Activated gamma-delta T cell treated with anti-CD3 and anti-CD28 coated beads, Interleukin-2, amount 50 U/mL, for 16 hours (primary cell): ENCODE data around the gene FAT1.
"Not testable (repeated sequence)": the region's sequence is repeated elsewhere in the genome, so short reads cannot be mapped to it uniquely, and the experiment has no call there.

Experiments used
- DNase-seq: peaks from one replicate; pipeline ENCODE4 v3.0.0-alpha.2; 2020; ENCODE audit warnings: low read depth

FAT1 gene

DNA sequence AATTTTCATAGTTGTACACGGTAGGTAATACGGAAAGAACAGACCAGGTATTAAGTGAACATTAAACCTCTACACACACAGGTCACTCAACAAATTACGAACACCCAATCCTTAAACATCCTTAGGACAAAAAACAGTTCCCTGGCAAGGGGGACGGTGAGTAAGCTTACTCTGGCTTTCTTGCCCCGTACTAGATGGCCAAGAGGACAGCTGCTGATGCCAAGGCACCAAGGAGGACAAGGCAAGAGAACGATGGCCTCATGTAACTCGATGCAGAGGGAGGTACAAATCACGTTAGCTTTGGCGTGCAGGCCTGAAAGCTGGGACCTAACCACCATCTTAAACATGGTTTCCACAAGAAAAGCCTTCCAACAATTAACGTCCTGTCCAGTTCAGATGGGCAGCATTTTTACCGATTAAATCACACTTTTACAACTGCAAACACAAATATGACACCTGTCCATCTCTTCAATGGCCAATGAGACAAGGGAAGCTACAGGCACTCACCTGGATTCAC, 23.7 kb downstream of the FAT1 start:
- no peak for DNase-seq

DNA sequence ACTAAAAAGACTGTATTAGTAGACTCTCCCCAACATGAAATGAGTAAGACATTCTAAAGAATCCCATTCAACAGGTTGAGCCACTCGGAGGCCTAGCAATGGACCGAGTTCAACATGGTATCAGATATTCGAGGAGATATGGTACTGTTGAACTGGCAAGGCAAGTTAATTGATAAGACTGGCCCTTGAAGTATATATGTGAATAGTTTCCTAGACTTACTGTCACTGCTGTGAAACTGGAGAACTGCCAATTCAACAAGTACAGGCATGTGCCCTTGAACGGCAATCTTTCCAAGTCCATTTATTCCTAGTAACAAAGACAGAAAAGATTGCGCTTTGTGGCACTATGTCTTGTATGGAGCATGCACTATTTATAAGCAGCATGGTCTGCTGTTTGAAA, 24.4 kb downstream of the FAT1 start:
- DNase-seq = no peak

DNA sequence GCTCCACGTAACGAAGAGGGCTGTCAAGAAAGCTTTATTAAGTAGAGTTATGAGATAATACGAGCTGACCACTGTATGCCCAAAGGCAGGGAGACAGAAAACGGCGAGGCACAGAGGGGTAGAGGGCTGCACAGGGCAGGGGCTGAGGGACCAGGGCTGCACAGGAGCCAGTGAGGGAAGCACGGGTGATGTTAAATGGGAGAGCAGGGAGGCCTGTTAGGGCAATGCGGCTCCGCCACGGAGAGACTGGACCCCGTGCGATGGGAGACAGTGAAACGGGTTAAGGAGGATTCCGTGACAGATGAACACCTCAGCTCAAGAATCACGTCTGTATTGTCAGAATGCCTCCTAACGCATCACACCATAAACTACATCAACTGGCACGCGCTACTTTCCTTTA, 25.1 kb downstream of the FAT1 start:
- DNase-seq = no peak

DNA sequence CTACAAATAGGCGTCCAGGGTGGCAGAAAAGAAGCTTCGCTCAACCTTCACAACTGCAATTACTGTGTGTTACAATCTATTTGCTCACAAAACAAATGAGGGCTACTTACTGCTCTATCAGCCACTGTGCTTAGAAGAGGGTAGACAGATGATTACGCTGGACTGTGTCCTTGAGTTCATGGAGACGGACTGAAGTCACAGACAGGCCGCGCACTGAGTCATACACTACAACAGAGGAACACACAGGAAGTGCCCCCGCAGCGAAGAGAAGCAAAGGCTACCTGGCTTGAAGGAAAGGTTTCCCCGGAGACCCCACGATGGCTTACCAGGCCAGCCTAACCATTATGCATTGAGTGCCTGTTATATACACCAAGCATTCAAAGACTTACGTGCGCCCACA, 25.6 kb downstream of the FAT1 start:
- DNase-seq = no peak

DNA sequence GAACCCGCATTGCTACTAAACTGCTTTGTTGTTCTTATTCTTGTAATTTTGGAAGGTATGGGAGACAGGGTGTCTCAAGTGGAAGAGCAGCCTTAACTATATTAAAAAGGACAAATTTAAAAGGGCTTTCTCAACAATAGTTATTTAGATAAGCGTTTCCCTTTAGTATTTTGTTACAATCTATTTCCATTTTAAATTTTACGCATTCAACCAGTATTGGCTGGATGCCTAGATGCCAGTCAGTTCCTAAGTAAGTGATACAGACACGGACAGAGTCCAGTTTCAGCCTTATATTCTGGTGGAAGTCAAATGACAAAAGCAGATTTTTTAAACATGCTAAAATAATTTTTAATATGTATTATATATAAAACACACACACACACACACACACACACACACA, 28.3 kb downstream of the FAT1 start:
- no peak for DNase-seq

DNA sequence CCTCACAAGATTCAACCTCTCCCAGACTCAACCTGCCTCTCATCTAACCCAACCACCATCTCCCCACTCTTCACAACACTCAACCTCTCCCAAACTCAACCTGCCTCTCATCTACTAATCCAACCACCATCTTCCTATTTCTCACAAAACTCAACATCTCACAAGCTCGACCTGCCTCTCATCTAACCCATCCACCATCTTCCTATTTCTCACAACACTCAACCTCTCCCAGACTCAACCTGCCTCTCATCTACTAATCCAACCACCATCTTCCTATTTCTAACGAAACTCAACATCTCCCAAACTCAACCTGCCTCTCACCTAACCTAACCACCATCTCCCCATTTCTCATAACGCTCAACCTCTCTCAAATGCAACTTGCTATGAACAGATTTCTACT, 29.8 kb downstream of the FAT1 start:
- no peak for DNase-seq

DNA sequence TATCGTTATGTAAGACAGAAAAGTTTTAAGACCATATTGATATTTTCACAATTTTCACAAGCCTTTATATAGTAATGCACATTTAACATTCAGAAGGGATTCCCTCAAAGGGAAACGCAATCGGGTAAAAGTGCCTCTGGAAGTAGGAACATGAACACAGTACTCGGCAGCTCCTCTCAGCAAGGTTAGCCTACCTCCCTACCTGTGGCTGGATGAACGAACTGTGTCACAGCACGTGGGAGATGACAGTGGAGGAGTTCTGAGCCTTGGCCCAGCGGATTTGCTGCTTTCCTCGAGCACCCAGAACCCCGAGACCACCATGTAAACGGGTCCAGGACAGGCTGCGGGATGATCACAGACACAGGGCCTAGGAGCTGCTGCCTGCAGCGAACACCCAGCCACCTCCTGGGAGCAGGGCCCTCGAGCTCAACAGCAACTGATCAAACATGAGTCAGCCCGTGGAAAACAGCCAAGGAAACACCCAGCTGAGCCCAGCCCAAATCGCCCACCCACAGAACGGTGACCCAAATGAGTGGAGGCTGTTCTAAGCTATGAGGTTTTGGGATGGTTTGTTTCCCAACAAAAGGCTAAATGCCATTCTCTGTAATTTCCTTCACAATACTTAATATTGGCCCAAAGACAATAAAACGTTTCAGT, 30.4 kb downstream of the FAT1 start:
- DNase-seq = no peak

DNA sequence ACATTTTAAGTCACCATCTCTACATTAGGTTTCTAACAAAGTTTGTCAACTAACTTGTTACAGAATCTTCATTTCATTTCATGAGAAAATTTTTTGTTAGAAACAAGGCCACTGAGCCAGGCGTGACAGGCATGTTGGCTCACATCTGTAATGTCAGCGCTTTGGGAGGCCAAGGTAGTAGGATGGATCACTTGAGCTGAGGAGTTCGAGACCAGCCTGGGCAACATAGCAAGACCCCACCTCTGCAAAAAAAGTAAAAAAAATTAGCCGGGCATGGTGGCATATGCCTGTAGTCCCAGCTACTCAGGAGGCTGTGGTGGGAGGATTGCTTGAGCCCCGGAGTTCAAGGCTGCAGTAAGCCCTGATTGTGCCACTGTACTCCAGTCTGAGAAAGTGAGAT, 32.3 kb downstream of the FAT1 start:
- DNase-seq = no peak

DNA sequence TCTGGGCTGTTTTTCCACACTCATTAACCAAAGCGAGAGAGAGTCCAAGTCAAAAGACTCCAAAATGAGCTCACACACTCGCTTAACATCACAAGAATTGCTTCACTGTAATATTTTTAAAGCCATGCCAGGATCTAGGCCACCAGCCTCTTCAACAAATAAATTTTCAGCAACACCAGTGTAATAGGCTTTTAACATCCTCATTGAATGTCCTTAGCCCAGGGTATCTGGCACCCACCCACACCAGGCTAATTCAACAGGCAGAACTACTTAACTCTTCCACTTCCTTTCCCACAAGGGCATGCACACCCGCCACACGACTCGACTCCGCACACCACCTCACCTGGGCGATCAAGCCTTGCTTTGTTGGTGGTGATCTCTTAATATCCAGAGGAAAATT, 34.2 kb downstream of the FAT1 start:
- DNase-seq = no peak

DNA sequence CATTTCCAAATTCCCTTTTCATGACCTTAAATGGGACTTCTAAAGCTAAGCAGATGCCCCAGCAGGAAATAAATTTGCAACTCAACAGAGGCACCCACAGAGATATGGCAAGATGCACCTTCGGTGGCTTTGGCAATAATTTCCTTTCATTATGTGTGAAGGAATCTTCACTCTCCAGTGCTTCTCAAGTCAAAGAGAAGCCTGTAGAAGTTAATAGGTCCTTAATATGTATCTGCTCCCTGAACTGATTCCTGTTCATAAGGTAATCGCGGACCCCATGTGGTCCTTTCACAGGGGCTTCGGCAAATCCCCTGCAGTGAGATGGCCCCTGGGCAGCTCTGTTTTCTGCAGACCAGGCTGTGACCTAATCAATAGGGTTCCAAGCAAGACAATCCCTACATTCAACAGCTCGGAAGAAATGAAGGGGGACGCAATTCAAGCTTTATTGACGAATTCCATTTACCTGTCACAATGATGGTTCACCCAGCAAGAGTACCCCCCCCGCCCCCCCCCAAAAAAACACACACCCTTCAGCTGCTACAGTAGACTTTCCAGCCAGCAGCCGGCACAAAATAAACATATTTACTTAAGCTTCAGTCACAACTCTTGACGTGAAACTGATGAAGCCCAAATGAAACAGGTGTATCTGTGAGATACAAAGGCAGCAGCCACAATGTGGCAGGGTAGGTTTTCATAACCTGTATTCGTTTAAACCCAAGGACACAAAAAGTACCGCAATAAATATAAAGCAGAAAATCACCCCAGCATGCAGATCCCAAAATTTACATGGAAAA, 35.3 kb downstream of the FAT1 start:
- no peak for DNase-seq

DNA sequence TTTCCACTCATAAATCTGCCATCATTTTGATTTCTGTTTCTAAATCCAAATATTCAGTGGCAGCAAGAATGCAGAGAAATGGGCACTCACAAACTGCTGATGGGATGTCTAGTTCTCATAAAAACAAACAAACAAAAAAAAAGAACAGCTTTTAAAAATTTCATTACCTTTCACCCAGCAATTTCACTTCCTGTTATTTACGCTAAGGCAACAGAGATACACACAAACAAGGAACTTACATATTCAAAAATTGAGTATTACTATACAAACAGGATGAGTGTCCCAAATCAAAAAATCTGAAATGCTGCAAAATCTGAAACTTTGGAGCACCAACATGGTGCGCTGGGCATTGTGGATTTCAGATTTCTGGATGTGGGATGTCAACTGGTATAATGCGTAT, 36.4 kb downstream of the FAT1 start:
- no peak for DNase-seq

DNA sequence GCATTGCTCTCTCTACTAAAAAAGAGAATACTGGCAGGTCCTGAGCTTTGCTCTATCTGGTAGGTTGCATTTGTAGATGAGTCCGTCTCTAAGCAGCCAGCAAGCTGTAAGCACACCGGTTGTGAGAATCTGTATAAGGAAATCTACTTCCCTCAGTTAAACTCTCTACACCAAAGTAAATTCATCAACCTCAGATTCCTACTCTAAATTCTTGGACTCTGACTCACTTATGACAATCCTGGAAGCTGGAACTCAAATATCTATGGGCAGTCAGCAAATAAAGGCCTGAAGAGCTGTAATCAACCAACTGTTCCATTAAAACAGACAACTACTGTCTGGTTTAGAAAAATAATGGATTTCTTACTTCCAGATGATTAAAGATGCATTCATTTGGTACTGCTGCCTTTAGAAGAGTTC, 37.9 kb downstream of the FAT1 start:
- no peak for DNase-seq

DNA sequence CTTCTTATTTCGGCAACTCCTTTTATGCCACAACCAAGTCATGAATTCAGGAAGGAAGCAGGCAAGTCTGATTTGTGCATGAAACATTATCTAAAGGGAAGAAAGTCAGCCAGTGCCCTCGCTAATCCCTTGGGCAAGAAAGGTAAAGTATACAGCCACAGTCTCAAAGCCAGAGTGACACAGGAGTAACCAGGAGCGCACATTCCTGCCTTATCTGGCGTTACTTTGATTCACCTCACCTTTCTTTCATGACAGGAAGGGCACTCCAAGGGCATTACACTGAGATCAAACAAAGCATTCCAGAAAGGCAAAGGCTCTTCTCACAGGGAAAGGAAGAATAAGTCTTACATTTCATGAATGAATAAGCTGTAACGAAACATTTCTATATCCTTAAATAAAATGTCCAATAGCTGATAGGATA, 38.8 kb downstream of the FAT1 start:
- no peak for DNase-seq

DNA sequence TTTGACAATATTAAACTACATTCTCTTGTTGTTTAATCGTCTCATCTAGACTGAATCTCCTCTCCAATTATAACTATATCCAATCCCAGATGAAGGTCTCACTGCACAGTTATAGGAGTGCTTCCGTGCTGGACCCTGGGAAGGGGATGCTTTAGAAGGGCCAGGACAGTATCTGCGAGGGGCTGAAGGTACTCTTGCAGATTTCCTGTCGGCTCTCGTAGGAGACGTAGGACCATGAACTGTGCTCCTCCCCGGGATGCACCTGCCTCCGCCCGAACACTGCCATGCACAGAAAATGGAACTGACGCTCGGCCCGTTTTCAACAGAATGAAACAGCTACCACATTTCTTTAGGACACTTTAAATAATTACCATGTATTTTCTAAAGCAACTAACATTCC, 39.4 kb downstream of the FAT1 start:
- no peak for DNase-seq

DNA sequence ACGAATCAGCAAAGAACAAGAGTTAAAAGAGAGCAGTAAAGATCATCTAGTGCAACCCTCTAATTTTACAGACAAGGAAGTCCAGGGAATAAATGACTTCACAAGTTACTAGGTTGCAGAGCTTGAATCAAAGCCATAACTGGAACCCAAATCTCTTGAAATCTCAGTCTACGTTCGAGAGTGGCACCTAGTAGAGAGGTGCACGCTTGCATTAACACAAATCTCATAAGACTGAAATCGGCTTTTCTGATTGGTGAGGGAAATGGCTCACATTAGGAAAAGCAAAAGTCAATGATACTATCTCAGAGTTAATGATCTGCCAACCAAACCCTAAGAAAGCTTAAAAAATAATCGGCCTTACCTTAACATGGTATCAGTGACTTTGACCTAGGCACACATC, 43.0 kb downstream of the FAT1 start:
- DNase-seq = no peak

DNA sequence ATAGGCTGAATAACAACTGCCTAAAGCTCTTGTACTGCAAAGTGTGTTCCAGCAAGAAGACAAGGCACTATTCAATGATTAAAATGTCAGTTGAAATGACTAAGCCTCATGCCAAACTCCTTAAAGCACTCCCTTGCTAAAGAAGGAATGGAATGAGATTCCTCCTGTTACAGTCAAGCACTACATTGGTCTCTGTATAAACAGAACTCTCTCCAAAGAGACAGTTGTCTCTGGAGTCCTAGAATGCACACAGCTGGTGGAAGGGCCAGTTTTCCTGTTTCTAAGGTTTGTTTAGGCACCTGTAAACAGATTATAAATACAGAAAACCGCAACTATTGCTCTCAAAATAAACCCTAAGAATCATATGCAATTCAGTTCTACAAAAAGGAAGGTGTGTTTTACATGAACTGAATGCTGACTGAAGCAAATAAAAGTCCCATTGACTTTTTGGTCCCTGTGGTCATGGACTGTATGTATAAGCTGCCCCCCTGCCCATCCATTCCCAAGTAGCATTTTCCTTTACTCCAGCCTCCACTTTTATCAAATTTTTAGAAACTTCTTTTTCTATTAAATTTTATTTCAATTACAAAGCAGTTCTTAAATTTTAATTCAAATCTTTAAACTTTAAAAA, 47.0 kb downstream of the FAT1 start:
- DNase-seq = no peak

DNA sequence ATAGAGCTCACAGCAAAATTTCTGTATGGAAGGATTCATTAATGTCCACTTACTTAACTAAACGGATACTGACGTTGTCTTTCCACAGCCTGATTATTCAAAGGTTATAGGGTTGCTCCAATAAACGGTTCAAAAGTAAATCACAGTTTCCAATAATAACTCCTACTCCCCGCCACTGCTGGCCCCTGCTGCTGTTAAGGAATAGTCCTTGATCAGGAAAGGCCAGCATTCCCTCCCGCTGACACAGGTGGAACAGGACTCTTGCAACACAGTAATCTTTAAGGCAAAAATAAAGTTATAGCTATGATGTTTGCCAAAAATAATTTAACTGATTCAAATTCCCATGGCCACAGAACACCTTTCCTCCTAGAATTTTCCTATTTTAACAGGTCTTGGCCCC, 53.9 kb downstream of the FAT1 start:
- DNase-seq = no peak

DNA sequence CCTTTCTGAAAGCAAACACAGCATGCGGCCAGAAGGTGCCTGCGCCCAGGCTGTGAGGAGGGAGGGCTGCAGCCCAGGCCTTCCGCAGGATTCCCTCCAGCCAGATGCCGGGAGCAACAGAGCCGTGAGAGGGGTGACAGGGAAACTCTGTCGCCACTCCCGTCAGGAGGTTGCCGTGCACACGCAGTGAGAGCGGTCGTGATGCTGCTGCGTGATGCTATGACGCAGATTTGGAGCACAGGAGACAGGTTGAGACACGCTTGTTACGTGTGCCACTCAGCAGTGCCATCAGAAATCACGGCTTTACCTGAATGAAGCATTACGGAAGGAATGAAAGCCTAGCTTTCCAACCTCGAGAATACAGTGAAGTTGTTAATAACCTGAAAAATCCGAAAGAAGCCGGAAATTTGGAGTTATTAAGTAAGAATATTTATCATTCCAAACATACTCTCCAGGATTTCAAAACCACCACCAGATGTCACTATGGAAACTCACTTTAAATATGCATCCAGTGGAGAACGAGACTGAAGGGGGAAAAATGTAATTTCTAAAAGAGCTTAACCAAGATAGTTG, 54.4 kb downstream of the FAT1 start:
- DNase-seq = no peak

DNA sequence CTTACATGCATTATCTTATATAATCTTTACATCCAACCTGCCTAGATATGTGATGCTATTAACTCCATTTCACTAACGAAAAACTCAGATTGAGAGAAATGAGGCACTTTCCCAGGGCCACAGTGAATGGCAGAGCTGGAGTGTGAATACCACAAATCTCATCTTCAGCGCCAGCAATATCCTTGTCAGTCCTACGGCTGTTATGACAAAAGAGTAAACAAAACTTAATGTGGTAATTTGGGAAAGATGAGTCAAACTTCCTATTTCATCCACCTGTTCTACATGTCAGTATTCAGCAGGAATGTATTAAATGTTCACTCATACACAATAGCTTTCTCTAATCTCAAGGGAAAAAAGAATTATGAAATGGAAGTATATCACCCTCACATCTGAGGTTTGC, 56.9 kb downstream of the FAT1 start:
- DNase-seq = no peak

DNA sequence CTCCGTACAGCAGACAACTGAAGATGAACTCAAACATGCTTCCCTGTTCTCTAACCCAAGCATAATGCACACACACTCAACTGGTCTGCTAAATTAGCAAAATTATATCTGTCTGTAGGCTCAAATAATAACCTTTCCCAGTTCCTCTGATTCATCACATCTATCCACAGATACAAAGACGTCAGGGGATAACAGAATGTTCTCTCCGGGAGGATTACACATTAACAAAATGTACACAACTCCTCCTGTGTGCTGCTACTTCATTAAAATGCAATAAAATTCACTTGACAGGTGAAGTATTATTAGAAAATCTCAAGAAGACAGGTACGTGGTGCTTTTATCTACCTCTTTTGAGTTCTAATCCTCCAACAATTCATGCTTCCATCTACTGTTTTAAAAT, 57.4 kb downstream of the FAT1 start:
- no peak for DNase-seq

DNA sequence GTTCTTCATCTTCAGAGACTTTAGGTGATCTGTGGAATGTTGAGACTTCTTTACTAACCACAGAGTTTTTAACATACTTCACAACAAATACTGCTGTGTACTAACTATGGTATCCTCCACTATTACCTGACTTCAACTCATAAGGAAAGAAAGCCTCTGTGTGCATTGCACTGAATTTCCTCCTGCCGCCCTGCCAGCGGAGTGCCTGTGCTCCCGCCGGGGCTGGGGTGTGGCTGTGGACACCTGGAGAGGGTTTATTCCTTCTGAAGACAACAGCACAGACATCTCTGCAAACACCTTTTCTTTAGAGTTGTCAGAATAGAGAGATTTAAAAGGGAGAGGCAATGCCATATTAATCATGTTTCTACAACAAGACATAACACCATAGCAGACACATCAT, 63.3 kb downstream of the FAT1 start:
- no peak for DNase-seq

DNA sequence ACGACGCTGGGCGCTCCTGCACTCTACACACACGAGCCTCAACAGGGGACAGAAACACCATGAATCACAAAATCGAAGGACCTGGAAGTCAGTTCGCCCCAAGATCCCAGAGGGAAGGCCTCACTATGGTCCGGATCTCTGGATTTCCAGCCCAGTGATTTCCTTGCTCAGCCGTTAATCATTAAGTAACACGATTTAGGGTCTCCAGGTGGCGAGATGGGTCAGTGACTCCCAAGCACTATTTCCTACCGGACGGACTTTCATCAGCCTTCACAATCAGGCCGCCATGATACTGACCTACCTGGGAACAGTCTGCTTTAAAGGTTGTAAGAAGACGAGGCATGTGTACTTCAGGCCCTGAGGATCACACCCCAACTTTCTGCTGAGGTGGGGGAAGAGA, 63.7 kb downstream of the FAT1 start:
- DNase-seq = no peak

DNA sequence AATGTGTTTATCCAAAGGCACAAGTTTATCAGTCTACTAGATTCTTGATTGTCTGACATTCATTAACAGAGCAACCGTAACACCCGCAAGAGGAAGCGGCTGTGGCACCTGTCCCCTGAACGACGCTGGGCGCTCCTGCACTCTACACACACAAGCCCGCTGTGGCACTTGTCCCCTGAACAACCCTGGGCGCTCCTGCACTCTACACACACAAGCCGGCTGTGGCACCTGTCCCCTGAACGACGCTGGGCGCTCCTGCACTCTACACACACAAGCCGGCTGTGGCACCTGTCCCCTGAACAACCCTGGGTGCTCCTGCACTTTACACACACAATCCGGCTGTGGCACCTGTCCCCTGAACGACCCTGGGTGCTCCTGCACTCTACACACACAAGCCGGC, 64.2 kb downstream of the FAT1 start:
- DNase-seq = not testable (repeated sequence)
